Natural killer cell (primary cell): ENCODE data around the gene OTULIN. TPM values are rescaled to one million over a fixed set of nuclear protein-coding genes. Genes with fewer than 3 reads are reported as not detected.

Experiments
- ATAC-seq, 3 donors: fragments of 150-1000 bp in 2 of 3; fragments of 200-7000 bp in 1 of 3; cut with Tn5 transposase; 1 replicate in 1 of 3; 2 replicates in 2 of 3; pipeline ENCODE4 v1.10.0; 2021; ENCODE audit warnings: mild to moderate bottlenecking in 2 of 3, moderate library complexity in 2 of 3
- DNase-seq, 2 donors: peaks; one replicate each; pipeline versions ENCODE4 v3.0.0 to v3.0.0-alpha.2; 2013 to 2021; ENCODE audit warnings: mixed read lengths in 1 of 2
- H3K27ac ChIP-seq: one replicate; pipeline ENCODE4 v1.5.1; 2013; ENCODE audit warnings: mild to moderate bottlenecking, low read length
- H3K27me3 ChIP-seq: one replicate; pipeline ENCODE4 v1.6.1; 2013; ENCODE audit warnings: low read length; ENCODE audit not compliant: control insufficient read depth, insufficient read depth
- H3K36me3 ChIP-seq: one replicate; pipeline ENCODE4 v1.6.1; 2013; ENCODE audit warnings: low read length; ENCODE audit not compliant: control insufficient read depth, insufficient read depth
- H3K4me1 ChIP-seq: one replicate; pipeline ENCODE4 v1.6.1; 2013; ENCODE audit warnings: low read length; ENCODE audit not compliant: control insufficient read depth, insufficient read depth
- H3K4me3 ChIP-seq: one replicate; pipeline ENCODE4 v1.5.1; 2013; ENCODE audit warnings: low read length
- H3K9me3 ChIP-seq: one replicate; pipeline ENCODE4 v1.6.1; 2013; ENCODE audit warnings: low read length; ENCODE audit not compliant: control insufficient read depth, insufficient read depth
- H3K27ac Mint-ChIP-seq, 2 donors: one replicate each; pipeline ENCODE4 v1.8.0; 2022; ENCODE audit warnings: mild to moderate bottlenecking in 2 of 2, mixed read lengths in 2 of 2, moderate library complexity in 1 of 2
- H3K27me3 Mint-ChIP-seq, 2 donors: one replicate each; pipeline ENCODE4 v1.8.0; 2022; ENCODE audit warnings: low read depth in 2 of 2, mixed read lengths in 2 of 2
- H3K36me3 Mint-ChIP-seq: one replicate; pipeline ENCODE4 v1.8.0; 2022; ENCODE audit warnings: mixed read lengths
- H3K4me1 Mint-ChIP-seq, 2 donors: one replicate each; pipeline ENCODE4 v1.8.0; 2022; ENCODE audit warnings: mixed read lengths in 2 of 2
- H3K4me3 Mint-ChIP-seq: one replicate; pipeline ENCODE4 v1.8.0; 2022; ENCODE audit warnings: mild to moderate bottlenecking, moderate library complexity, mixed read lengths
- H3K9me3 Mint-ChIP-seq, 2 donors: one replicate each; pipeline ENCODE4 v1.8.0; 2022; ENCODE audit warnings: mixed read lengths in 2 of 2
- CTCF ChIP-seq: fragments of 200-600 bp; IDR thresholded peaks from one replicate; pipeline ENCODE4 v1.8.0; 2022; ENCODE audit warnings: antibody characterized with exemption
- WGBS: methylation state at CpG from one replicate; pipeline ENCODE4 v1.1.7; 2013; ENCODE audit warnings: missing lambda C conversion rate; ENCODE audit not compliant: insufficient coverage; 5-methylcytosine and 5-hydroxymethylcytosine counted together
- intact Hi-C: fragments of 100-400 bp; cut with micrococcal nuclease; formaldehyde crosslinking; loops from one replicate; pipeline ENCODE4 v1.14.2; 2022
- total RNA-seq, 4 donors: library from RNA; stranded (reverse); fragments of 120-200 nt in 1 of 4; gene quantifications; one replicate each; pipeline versions ENCODE4 v1.2.3 to v1.2.4, GENCODE V29; 2013 to 2022

Gene OTULIN
- total RNA-seq, 3 donors from 2014 or later (not counting 1 experiment from before 2014, with no cell fraction given) = 96.5 to 166 (median 102) TPM

GRCh38 chr5:14668181-14668591 lies 3.7 kb downstream of the OTULIN start:
- intact Hi-C loops = loop anchor here (5.0 to 10.0 kb wide), 4 partner anchors 39 to 413 kb away; partner anchors contain the start of gene ANKH
- Mint-ChIP-seq H3K4me1 (peaks cover 83 to 84% of the 10 kb centered on the region in 2 donors), H3K36me3 (no peaks in the 10 kb centered on the region), H3K4me3 (peak overlapping the region; percentile 93), H3K27ac (peak overlapping the region; percentile 96 to 98), H3K27me3 (no peaks in the 10 kb centered on the region), H3K9me3 (no peaks in the 10 kb centered on the region)
- Histone ChIP-seq H3K4me1 (peaks cover 66% of the 10 kb centered on the region), H3K27me3 (no peaks in the 10 kb centered on the region), H3K9me3 (no peaks in the 10 kb centered on the region), H3K36me3 (no peaks in the 10 kb centered on the region), H3K27ac (peak overlapping the region; percentile 41), H3K4me3 (no peak overlapping the region)
- DNase-seq (peak; percentile 48 to 73), ATAC-seq (peak; percentile 16 to 48 (median 42))
- 32% methylated on average over 5 of the region's 5 CpGs for WGBS
- TF ChIP-seq CTCF = no peak

- no peak overlapping the region for H3K4me3 Mint-ChIP-seq
- H3K27ac Mint-ChIP-seq = peak overlapping the region in 1 of 2 donors; percentile 98
- Histone ChIP-seq H3K27ac (no peak overlapping the region), H3K9me3 (no peaks in the 10 kb centered on the region), H3K27me3 (no peaks in the 10 kb centered on the region), H3K4me3 (no peak overlapping the region), H3K36me3 (peaks cover 6% of the 10 kb centered on the region), H3K4me1 (peaks cover 57% of the 10 kb centered on the region)
- DNase-seq (no peak), ATAC-seq (no peak)
- no peaks in the 10 kb centered on the region for H3K36me3 Mint-ChIP-seq
- H3K9me3 Mint-ChIP-seq = no peaks in the 10 kb centered on the region
- intact Hi-C loops = loop anchor here (5.0 to 10.0 kb wide), 4 partner anchors 38 to 415 kb away; partner anchors contain the start of gene ANKH
- peaks cover 84 to 85% of the 10 kb centered on the region in 2 donors for H3K4me1 Mint-ChIP-seq
- no peak for TF ChIP-seq CTCF
- 78% methylated on average over 3 of the region's 5 CpGs for WGBS
- H3K27me3 Mint-ChIP-seq = no peaks in the 10 kb centered on the region
Measured at GRCh38 chr5:14669415-14669814, 4.9 kb downstream of the OTULIN start.

- H3K27me3 Mint-ChIP-seq = no peaks in the 10 kb centered on the region
- peaks cover 57% of the 10 kb centered on the region for H3K4me1 ChIP-seq
- H3K4me3 Mint-ChIP-seq = peak overlapping the region; percentile 15
- DNase-seq = peak in 1 of 2 donors; percentile 38
- H3K9me3 Mint-ChIP-seq = no peaks in the 10 kb centered on the region
- 86% methylated on average over 1 of the region's 1 CpG for WGBS
- H3K27me3 ChIP-seq = no peaks in the 10 kb centered on the region
- no peak for ATAC-seq
- intact Hi-C loops = loop anchor here (5.0 to 10.0 kb wide), 4 partner anchors 37 to 415 kb away; partner anchors contain the start of gene ANKH
- H3K27ac ChIP-seq = no peak overlapping the region
- peaks cover 84 to 86% of the 10 kb centered on the region in 2 donors for H3K4me1 Mint-ChIP-seq
- peak overlapping the region; percentile 39 to 45 for H3K27ac Mint-ChIP-seq
- no peaks in the 10 kb centered on the region for H3K36me3 Mint-ChIP-seq
- no peak for TF ChIP-seq CTCF
- H3K4me3 ChIP-seq = no peak overlapping the region
- no peaks in the 10 kb centered on the region for H3K9me3 ChIP-seq
- peaks cover 8% of the 10 kb centered on the region for H3K36me3 ChIP-seq
Measured at GRCh38 chr5:14669975-14670374, 5.5 kb downstream of the OTULIN start.

- H3K27ac ChIP-seq = no peak overlapping the region
- ATAC-seq = no peak
- 69% methylated on average over 1 of the region's 2 CpGs for WGBS
Measured at GRCh38 chr5:14671414-14671813, 6.9 kb downstream of the OTULIN start.

More at GRCh38 chr5:14671414-14671813, 6.9 kb downstream of the OTULIN start:
- H3K4me1 Mint-ChIP-seq = peaks cover 84 to 86% of the 10 kb centered on the region in 2 donors
- H3K27me3 Mint-ChIP-seq = no peaks in the 10 kb centered on the region
- no peak for TF ChIP-seq CTCF
- no peaks in the 10 kb centered on the region for H3K36me3 Mint-ChIP-seq
- peak overlapping the region; percentile 62 to 71 for H3K27ac Mint-ChIP-seq
- Histone ChIP-seq H3K9me3 (no peaks in the 10 kb centered on the region), H3K36me3 (peaks cover 8% of the 10 kb centered on the region), H3K27me3 (no peaks in the 10 kb centered on the region), H3K4me1 (peaks cover 58% of the 10 kb centered on the region), H3K4me3 (no peak overlapping the region)
- peak overlapping the region; percentile 38 for H3K4me3 Mint-ChIP-seq
- H3K9me3 Mint-ChIP-seq = no peaks in the 10 kb centered on the region
- peak in 1 of 2 donors; percentile 69 for DNase-seq
- intact Hi-C loops = no loop called here
